HG03280 (cell line): Measurements from ENCODE around the gene RPP38.
A peak's percentile ranks its signal among the peaks of the same experiment; 100 is the strongest.

Source experiments
- ATAC-seq: cut with Tn5 transposase; IDR thresholded peaks from one replicate; pipeline ENCODE4 v1.9.1; 2021; ENCODE audit warnings: mild to moderate bottlenecking, moderate library complexity; ENCODE audit not compliant: unreplicated experiment

RPP38 gene

GRCh38 chr10:15097011-15097812 lies at the start of gene RPP38:
TSS of gene RPP38 (plus strand) at chr10:15097355. CDS start at chr10:15103315, 5,960 bp downstream.
- peak; percentile 76 for ATAC-seq

- no peak for ATAC-seq
Measured at GRCh38 chr10:15049533-15049932, 47.6 kb upstream of the RPP38 start.

GRCh38 chr10:15052121-15052520 lies 45.0 kb upstream of the RPP38 start:
- ATAC-seq = no peak

GRCh38 chr10:15053061-15053460 lies 44.1 kb upstream of the RPP38 start:
- ATAC-seq = no peak

- ATAC-seq = no peak
Measured at GRCh38 chr10:15058689-15059088, 38.5 kb upstream of the RPP38 start.

- no peak for ATAC-seq
Measured at GRCh38 chr10:15059914-15060313, 37.2 kb upstream of the RPP38 start.

- ATAC-seq = no peak
Measured at GRCh38 chr10:15060638-15061037, 36.5 kb upstream of the RPP38 start.

GRCh38 chr10:15067154-15067553 lies 30.0 kb upstream of the RPP38 start:
- no peak for ATAC-seq

- no peak for ATAC-seq
Measured at GRCh38 chr10:15068802-15069201, 28.4 kb upstream of the RPP38 start.

- no peak for ATAC-seq
Measured at GRCh38 chr10:15069230-15069629, 27.9 kb upstream of the RPP38 start.

- no peak for ATAC-seq
Measured at GRCh38 chr10:15072358-15072757, 24.8 kb upstream of the RPP38 start.

GRCh38 chr10:15075421-15075820 lies 21.7 kb upstream of the RPP38 start:
- ATAC-seq = no peak

- ATAC-seq = no peak
Measured at GRCh38 chr10:15083674-15084501, 13.3 kb upstream of the RPP38 start.

- no peak for ATAC-seq
Measured at GRCh38 chr10:15084502-15084922, 12.6 kb upstream of the RPP38 start.

- ATAC-seq = peak; percentile 99
Measured at GRCh38 chr10:15088428-15089261, 8.5 kb upstream of the RPP38 start, which contains the start of gene ACBD7. TSS of gene ACBD7 (minus strand) at chr10:15088776. CDS start at chr10:15088728, 48 bp downstream.

GRCh38 chr10:15091418-15091817 lies 5.7 kb upstream of the RPP38 start:
- no peak for ATAC-seq

- no peak for ATAC-seq
Measured at GRCh38 chr10:15092855-15093408, 4.2 kb upstream of the RPP38 start.

GRCh38 chr10:15096661-15097010 lies 519 bp upstream of the RPP38 start:
- peak; percentile 16 for ATAC-seq

GRCh38 chr10:15099886-15100285 lies 2.7 kb downstream of the RPP38 start:
- ATAC-seq = no peak

- ATAC-seq = no peak
Measured at GRCh38 chr10:15103513-15103912, 6.4 kb downstream of the RPP38 start.
